ENCODE data around the gene SRRM3.

Gene SRRM3

DNA sequence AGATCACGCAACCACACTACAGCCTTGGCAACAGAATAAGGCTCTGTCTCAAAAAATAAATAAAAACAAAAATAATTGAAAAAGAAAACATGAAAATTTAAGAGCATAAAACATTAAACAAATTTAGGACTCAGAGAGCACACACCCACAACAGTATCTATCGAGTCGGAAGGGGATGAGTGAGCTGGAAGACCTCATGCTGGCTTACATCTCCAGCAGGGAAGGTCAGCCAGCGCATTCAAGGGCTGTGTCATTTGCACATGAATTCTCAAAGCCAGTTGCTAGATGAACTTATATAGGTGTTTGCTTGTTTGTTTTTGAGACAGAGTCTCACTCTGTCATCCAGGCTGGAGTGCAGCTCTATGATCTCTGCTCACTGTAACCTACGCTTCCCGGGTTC is 50.3 kb downstream of the SRRM3 start:
- no peaks in the 10 kb centered on the region for H3K27me3 ChIP-seq (ENCODE audit: control insufficient read depth, insufficient read depth, low read length)
- no peak overlapping the region for H3K27ac ChIP-seq (ENCODE audit: low read depth, low read length)

DNA sequence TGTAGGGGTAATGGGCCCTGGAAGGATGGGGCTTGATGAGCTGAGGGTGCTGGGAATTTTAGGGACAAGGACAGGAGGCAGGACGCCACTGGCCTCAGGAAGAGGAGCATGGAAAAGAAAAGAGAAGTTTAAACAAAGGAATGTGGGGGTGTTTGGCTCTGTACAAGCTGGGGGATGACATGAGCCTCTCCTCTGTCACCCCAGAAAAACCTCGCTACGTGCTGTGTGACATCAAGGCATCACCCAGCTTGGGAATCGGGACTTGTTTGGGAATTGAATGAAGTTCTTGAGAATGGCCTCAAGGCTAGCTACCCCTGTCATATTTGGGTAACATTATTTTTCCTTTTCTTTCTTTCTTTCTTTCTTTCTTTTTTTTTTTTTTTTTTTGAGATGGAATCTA is 53.1 kb downstream of the SRRM3 start:
- H3K27ac ChIP-seq (ENCODE audit: low read depth, low read length) = no peak overlapping the region
- no peaks in the 10 kb centered on the region for H3K36me3 ChIP-seq (ENCODE audit: control insufficient read depth, insufficient read depth, low read length)
- peaks cover 3% of the 10 kb centered on the region for H3K4me1 ChIP-seq (ENCODE audit: control insufficient read depth, insufficient read depth, low read length)
- no peak overlapping the region for H3K4me3 ChIP-seq (ENCODE audit: low read depth, low read length)
- H3K9me3 ChIP-seq (ENCODE audit: control insufficient read depth, insufficient read depth, low read length) = no peaks in the 10 kb centered on the region
- H3K9ac ChIP-seq (ENCODE audit: low read depth, low read length) = no peak overlapping the region
- H3K27me3 ChIP-seq (ENCODE audit: control insufficient read depth, insufficient read depth, low read length) = no peaks in the 10 kb centered on the region

More for the DNA sequence above, 50.3 kb downstream of the SRRM3 start:
- Histone ChIP-seq H3K9me3 (ENCODE audit: control insufficient read depth, insufficient read depth, low read length) (no peaks in the 10 kb centered on the region), H3K4me3 (ENCODE audit: low read depth, low read length) (no peak overlapping the region), H3K9ac (ENCODE audit: low read depth, low read length) (no peak overlapping the region), H3K4me1 (ENCODE audit: control insufficient read depth, insufficient read depth, low read length) (peaks cover 3% of the 10 kb centered on the region; the same call in 1 of the 2 replicates), H3K36me3 (ENCODE audit: control insufficient read depth, insufficient read depth, low read length) (no peaks in the 10 kb centered on the region)

DNA sequence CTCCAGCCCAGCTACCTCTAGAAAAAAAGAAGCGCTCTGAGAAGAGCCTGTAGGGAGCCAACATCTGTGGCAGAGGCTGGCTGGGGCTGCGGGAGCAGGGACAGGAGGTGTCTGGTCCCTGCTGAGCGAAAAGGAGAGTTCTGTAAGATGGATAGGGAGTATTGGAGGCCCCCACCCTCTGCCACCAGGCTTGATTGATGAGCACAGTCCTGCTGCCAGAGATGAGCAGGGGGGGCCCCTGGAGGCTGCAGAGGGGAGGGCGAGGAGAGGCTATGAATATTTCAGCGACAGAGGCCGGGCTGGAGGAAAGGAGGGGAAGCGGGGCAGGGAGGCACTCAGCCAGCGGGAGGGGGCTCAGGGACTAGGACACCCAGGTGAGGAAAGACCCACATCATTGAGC is 56.3 kb downstream of the SRRM3 start:
- Histone ChIP-seq H3K36me3 (ENCODE audit: control insufficient read depth, insufficient read depth, low read length) (no peaks in the 10 kb centered on the region), H3K9ac (ENCODE audit: low read depth, low read length) (no peak overlapping the region), H3K27ac (ENCODE audit: low read depth, low read length) (no peak overlapping the region), H3K27me3 (ENCODE audit: control insufficient read depth, insufficient read depth, low read length) (no peaks in the 10 kb centered on the region), H3K4me3 (ENCODE audit: low read depth, low read length) (no peak overlapping the region), H3K9me3 (ENCODE audit: control insufficient read depth, insufficient read depth, low read length) (no peaks in the 10 kb centered on the region), H3K4me1 (ENCODE audit: control insufficient read depth, insufficient read depth, low read length) (peaks cover 17% of the 10 kb centered on the region)

DNA sequence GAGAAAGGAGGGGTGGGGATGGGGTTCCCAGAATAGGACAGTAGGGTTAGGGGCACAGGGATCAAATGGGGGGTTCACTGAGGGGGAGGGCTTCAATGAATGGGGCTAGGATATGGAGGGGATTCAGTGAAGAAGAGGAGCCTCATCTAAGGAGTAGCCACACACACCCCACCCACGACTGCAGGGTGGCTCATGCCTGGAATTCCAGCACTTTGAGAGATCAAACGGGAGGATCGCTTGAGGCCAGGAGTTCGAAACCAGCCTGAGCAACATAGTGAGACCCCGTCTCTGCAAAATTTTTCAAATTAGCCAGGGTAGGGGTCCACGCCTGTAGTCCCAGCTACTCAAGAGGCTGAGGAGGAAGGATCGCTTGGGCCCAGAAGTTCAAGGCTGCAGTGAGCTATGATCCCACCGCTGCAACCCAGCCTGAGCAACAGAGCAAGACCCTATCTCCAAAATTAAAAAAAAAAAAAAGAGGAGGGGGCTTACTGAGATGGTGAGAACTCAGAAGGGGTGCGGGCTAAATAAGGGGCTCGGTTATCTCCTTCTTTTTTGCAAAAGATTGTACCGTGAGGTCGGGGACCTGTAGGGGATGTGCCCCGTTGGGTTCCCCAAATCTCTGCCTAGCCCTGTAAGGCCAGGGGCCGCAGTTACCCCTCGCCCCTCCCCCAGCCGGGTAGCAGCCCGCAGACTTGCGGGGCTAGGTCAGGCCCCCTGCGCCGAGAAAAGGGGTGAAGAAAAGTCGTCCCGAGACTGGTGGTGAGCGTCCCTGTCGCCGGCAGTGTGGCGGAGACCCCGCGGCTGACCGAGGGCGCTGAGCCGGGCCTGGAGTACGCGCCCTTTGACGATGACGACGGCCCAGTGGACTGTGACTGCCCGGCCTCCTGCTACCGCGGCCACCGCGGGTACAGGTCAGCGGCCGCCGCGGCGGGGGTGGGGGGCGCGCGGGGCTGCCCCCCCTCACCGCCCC is 57.7 kb downstream of the SRRM3 start:
- peak overlapping the region; percentile 61; the same call in 1 of the 2 replicates for H3K9ac ChIP-seq (ENCODE audit: low read depth, low read length)
- peak overlapping the region; percentile 28 for H3K27ac ChIP-seq (ENCODE audit: low read depth, low read length)
- H3K36me3 ChIP-seq (ENCODE audit: control insufficient read depth, insufficient read depth, low read length) = no peaks in the 10 kb centered on the region
- H3K4me1 ChIP-seq (ENCODE audit: control insufficient read depth, insufficient read depth, low read length) = peaks cover 17% of the 10 kb centered on the region
- no peaks in the 10 kb centered on the region for H3K27me3 ChIP-seq (ENCODE audit: control insufficient read depth, insufficient read depth, low read length)
- H3K4me3 ChIP-seq (ENCODE audit: low read depth, low read length) = peak overlapping the region; percentile 69
- no peaks in the 10 kb centered on the region for H3K9me3 ChIP-seq (ENCODE audit: control insufficient read depth, insufficient read depth, low read length)

DNA sequence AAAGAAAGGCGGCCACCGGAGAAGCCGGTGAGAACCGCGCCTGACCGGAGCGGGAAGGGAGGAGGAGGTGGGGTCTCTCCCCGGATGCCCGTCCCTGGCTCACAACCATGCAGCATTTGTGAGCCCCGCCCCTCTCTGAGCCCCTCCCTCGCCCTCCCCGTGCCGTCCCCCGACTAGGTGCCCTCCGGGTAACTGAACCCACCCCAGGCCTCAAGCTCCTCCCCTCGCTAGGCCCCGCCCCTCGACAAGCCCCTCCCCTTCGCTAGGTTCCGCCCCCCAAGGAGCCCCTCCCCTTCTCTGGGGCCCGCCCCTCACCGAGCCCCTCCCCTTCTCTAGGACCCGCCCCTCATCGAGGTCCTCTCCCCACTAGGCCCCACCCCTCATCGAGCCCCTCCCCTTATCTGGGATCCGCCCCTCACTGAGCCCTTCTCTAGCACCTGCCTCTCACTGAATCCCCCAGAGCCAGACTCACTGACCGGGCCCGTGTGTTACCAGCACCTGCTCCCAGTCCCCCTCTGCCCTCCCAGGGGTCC is 58.5 kb downstream of the SRRM3 start:
- Histone ChIP-seq H3K9ac (ENCODE audit: low read depth, low read length) (no peak overlapping the region), H3K27me3 (ENCODE audit: control insufficient read depth, insufficient read depth, low read length) (no peaks in the 10 kb centered on the region), H3K9me3 (ENCODE audit: control insufficient read depth, insufficient read depth, low read length) (no peaks in the 10 kb centered on the region), H3K27ac (ENCODE audit: low read depth, low read length) (no peak overlapping the region), H3K4me3 (ENCODE audit: low read depth, low read length) (peak overlapping the region; percentile 69; the same call in 1 of the 2 replicates), H3K4me1 (ENCODE audit: control insufficient read depth, insufficient read depth, low read length) (peaks cover 17% of the 10 kb centered on the region), H3K36me3 (ENCODE audit: control insufficient read depth, insufficient read depth, low read length) (no peaks in the 10 kb centered on the region)

DNA sequence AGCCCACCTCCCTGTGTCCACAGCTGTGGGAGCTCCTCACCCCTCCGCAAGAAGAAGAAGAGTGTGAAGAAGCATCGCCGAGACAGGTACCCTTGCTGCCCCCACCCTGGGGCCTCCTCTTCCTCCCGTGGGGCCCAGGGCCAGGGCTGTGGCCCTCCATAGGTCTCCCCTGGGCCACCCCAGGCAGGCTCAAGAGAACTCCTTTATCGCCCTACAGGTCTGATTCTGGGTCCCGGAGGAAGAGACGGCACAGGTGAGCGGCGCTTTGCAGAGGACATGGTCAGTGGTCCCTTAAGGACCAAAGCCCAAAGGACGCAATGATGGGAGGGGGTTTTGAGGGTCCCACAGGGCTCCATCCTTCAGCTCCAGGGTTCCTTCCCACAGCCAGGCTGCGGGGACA is 59.6 kb downstream of the SRRM3 start:
- no peaks in the 10 kb centered on the region for H3K9me3 ChIP-seq (ENCODE audit: control insufficient read depth, insufficient read depth, low read length)
- H3K27ac ChIP-seq (ENCODE audit: low read depth, low read length) = no peak overlapping the region
- no peaks in the 10 kb centered on the region for H3K36me3 ChIP-seq (ENCODE audit: control insufficient read depth, insufficient read depth, low read length)

DNA sequence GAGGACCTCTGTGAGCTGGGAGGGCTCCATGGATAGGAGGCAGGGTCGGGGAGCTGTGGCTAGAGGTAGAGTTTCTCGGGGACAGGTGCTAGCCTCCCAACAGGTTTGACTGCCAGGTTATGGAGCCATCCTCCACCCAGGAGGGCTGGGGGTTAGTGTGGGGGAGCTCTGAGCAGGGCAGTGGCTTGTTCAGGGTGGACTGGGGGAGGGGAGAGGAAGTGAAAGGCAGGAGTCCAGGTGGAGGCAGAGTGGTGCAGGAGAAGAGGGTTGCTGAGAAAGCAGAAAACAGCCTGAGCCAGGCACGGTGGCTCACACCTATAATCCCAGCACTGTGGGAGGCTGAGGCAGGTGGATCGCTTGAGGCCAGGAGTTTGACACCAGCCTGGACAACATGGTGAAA is 60.2 kb downstream of the SRRM3 start:
- Histone ChIP-seq H3K27me3 (ENCODE audit: control insufficient read depth, insufficient read depth, low read length) (peaks cover 4% of the 10 kb centered on the region; the same call in 1 of the 2 replicates), H3K9me3 (ENCODE audit: control insufficient read depth, insufficient read depth, low read length) (no peaks in the 10 kb centered on the region), H3K4me3 (ENCODE audit: low read depth, low read length) (no peak overlapping the region), H3K4me1 (ENCODE audit: control insufficient read depth, insufficient read depth, low read length) (peaks cover 17% of the 10 kb centered on the region), H3K9ac (ENCODE audit: low read depth, low read length) (no peak overlapping the region), H3K27ac (ENCODE audit: low read depth, low read length) (no peak overlapping the region), H3K36me3 (ENCODE audit: control insufficient read depth, insufficient read depth, low read length) (no peaks in the 10 kb centered on the region)

More for the DNA sequence above, 59.6 kb downstream of the SRRM3 start:
- Histone ChIP-seq H3K9ac (ENCODE audit: low read depth, low read length) (no peak overlapping the region), H3K27me3 (ENCODE audit: control insufficient read depth, insufficient read depth, low read length) (no peaks in the 10 kb centered on the region), H3K4me1 (ENCODE audit: control insufficient read depth, insufficient read depth, low read length) (peaks cover 17% of the 10 kb centered on the region), H3K4me3 (ENCODE audit: low read depth, low read length) (no peak overlapping the region)

DNA sequence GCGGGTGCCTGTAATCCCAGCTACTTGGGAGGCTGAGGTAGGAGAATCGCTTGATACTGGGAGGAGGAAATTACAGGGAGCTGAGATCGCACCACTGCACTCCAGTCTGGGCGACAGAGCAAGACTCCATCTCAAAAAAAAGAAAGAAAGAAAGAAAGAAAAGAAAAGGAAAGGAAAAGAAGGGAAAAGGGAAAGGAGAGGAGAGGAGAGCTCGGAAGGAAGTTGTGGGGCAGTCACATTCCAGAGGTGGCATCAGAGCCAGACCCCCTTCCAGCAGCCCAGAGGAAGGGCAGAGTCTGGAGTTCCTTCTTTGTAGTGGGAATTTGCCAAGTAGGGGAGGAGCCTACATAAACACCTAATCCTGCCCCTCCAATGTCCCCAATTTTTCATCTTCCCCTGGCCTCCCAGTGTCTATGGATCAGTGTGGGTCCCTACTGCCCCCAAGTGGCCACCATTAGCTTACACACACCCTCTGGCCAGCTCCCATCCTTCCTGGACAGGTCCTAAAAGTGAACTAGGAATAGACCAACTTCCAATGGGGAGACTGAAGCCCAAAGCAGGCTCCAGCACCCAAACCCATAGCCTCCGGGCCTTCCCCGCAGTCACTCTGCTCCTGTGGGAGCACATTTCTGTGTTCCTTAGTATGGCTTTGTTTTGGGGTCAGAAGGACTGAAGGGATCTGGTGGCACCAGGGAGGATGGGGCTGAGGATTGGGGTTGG is 61.1 kb downstream of the SRRM3 start:
- Histone ChIP-seq H3K4me1 (ENCODE audit: control insufficient read depth, insufficient read depth, low read length) (peaks cover 17% of the 10 kb centered on the region), H3K9me3 (ENCODE audit: control insufficient read depth, insufficient read depth, low read length) (no peaks in the 10 kb centered on the region), H3K9ac (ENCODE audit: low read depth, low read length) (no peak overlapping the region), H3K27ac (ENCODE audit: low read depth, low read length) (no peak overlapping the region), H3K27me3 (ENCODE audit: control insufficient read depth, insufficient read depth, low read length) (peaks cover 6% of the 10 kb centered on the region; the same call in 1 of the 2 replicates), H3K4me3 (ENCODE audit: low read depth, low read length) (no peak overlapping the region), H3K36me3 (ENCODE audit: control insufficient read depth, insufficient read depth, low read length) (no peaks in the 10 kb centered on the region)

DNA sequence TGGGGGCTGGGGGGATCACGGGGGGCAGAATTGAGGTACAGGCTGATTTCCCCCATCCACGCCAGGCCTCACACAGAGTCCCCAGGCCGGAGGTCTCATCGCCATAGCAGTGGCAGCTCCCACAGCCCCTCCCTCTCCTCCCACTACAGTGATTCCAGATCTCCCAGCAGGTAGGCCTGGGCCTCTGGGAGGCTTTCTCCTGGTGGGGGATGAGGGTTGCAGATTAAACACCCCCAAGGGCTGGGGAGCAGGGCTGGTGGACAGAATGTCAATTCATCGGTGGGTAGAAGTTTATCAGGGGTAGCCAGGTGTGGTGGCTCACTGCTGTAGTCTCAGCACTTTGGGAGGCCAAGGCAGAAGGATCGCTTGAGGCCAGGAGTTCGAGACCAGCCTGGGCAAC is 63.6 kb downstream of the SRRM3 start:
- Histone ChIP-seq H3K36me3 (ENCODE audit: control insufficient read depth, insufficient read depth, low read length) (no peaks in the 10 kb centered on the region), H3K4me1 (ENCODE audit: control insufficient read depth, insufficient read depth, low read length) (peaks cover 35% of the 10 kb centered on the region), H3K9me3 (ENCODE audit: control insufficient read depth, insufficient read depth, low read length) (no peaks in the 10 kb centered on the region), H3K27ac (ENCODE audit: low read depth, low read length) (no peak overlapping the region), H3K4me3 (ENCODE audit: low read depth, low read length) (no peak overlapping the region), H3K9ac (ENCODE audit: low read depth, low read length) (no peak overlapping the region), H3K27me3 (ENCODE audit: control insufficient read depth, insufficient read depth, low read length) (peaks cover 12% of the 10 kb centered on the region)

DNA sequence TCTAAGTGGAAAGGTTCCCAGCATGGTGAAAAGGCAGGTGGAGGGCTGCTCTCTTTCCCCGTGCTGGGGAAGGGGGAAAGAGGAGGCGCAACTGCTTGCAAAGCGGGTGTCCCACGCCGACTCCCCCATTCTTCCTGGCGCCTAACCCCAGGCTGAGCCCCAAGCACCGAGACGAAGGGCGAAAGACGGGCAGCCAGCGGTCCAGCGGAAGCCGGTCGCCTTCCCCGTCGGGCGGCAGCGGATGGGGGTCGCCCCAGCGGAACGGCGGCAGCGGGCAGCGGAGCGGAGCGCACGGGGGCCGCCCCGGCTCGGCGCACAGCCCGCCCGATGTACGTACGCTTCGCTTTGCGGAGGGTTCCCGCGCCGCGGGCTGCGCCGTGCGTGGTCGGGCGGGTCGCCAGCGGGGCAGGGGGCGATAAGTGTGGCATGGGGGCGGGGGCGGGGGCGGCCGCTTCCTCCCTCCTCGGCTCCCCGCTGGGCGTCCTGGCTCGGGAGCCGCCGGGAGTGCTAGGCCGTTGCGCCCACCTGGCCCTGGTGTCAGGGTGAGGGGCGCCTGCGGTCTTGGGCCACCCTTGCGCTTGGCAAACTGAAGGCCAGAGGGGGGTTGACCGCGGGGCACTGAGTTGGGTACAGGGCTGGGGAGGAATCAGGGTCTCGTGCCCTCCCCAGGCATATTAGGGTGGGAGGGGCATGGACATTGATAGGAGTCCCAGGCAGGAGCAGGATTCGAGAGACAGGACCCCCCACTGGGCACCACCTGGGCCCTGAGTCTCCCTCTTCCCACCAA is 65.6 kb downstream of the SRRM3 start:
- Histone ChIP-seq H3K9me3 (ENCODE audit: control insufficient read depth, insufficient read depth, low read length) (no peaks in the 10 kb centered on the region), H3K27me3 (ENCODE audit: control insufficient read depth, insufficient read depth, low read length) (peaks cover 12% of the 10 kb centered on the region), H3K27ac (ENCODE audit: low read depth, low read length) (no peak overlapping the region), H3K4me3 (ENCODE audit: low read depth, low read length) (peak overlapping the region; percentile 67), H3K36me3 (ENCODE audit: control insufficient read depth, insufficient read depth, low read length) (no peaks in the 10 kb centered on the region), H3K4me1 (ENCODE audit: control insufficient read depth, insufficient read depth, low read length) (peaks cover 21% of the 10 kb centered on the region), H3K9ac (ENCODE audit: low read depth, low read length) (no peak overlapping the region)
